OCI-LY7 (cell line): ENCODE results near the gene PXDC1.

ENCODE experiments used
- CTCF ChIP-seq: fragments of 200-600 bp; sonication (generic); conservative IDR thresholded peaks from 2 replicates; pipeline ENCODE4 v1.5.1; 2014; ENCODE audit warnings: mild to moderate bottlenecking, antibody characterized with exemption, low read length, moderate library complexity, mixed read lengths
- EZH2phosphoT487 ChIP-seq: fragments of 200-600 bp; sonication (generic); IDR thresholded peaks from 2 replicates; pipeline ENCODE4 v1.6.1; 2018; ENCODE audit warnings: low read depth, borderline replicate concordance, mild to moderate bottlenecking, mixed run types, antibody characterized with exemption, low read length, moderate library complexity, mixed read lengths

- TF ChIP-seq EZH2phosphoT487 (no peak), CTCF (no peak)
These were observed 9.5 kb downstream of the PXDC1 start for GRCh38 chr6:3742076-3742425.
